HL-60 (cell line): ENCODE data around the gene TMC1.

ENCODE experiments used
- GABPA ChIP-seq: IDR thresholded peaks from 2 replicates; pipeline ENCODE4 v1.6.1; 2012; ENCODE audit warnings: low read depth
- POLR2AphosphoS5 ChIP-seq: IDR thresholded peaks from 2 replicates; pipeline ENCODE4 v1.6.1; 2012; ENCODE audit warnings: low read depth
- REST ChIP-seq: IDR thresholded peaks from 2 replicates; pipeline ENCODE4 v1.6.1; 2012; ENCODE audit warnings: low read depth; ENCODE audit not compliant: insufficient replicate concordance
- SPI1 ChIP-seq: IDR thresholded peaks from 2 replicates; pipeline ENCODE4 v1.6.1; 2012; ENCODE audit warnings: low read depth, mild to moderate bottlenecking, borderline replicate concordance
- TF ChIP-seq, protein P1 (sequence below): IDR thresholded peaks from one replicate; pipeline ENCODE4 v1.5.1; 2011; ENCODE audit warnings: low read length, control low read depth, inconsistent platforms; ENCODE audit not compliant: insufficient read depth

GRCh38 chr9:72533322-72533721 lies 11.9 kb downstream of the TMC1 start:
- TF ChIP-seq, protein P1, sequence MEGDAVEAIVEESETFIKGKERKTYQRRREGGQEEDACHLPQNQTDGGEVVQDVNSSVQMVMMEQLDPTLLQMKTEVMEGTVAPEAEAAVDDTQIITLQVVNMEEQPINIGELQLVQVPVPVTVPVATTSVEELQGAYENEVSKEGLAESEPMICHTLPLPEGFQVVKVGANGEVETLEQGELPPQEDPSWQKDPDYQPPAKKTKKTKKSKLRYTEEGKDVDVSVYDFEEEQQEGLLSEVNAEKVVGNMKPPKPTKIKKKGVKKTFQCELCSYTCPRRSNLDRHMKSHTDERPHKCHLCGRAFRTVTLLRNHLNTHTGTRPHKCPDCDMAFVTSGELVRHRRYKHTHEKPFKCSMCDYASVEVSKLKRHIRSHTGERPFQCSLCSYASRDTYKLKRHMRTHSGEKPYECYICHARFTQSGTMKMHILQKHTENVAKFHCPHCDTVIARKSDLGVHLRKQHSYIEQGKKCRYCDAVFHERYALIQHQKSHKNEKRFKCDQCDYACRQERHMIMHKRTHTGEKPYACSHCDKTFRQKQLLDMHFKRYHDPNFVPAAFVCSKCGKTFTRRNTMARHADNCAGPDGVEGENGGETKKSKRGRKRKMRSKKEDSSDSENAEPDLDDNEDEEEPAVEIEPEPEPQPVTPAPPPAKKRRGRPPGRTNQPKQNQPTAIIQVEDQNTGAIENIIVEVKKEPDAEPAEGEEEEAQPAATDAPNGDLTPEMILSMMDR, result no peak
- no peak for TF ChIP-seq REST
- no peak for TF ChIP-seq POLR2AphosphoS5
- no peak for TF ChIP-seq SPI1
- TF ChIP-seq GABPA, result no peak
